Activated T-helper 1 cell treated with Interleukin-2 at 50 U/mL for 16 hours (primary cell): ENCODE data around the gene CLASP2.
"Not testable (repeated sequence)": the region's sequence is repeated elsewhere in the genome, so short reads cannot be mapped to it uniquely, and the experiment has no call there.

Source experiments
- DNase-seq: peaks from one replicate; pipeline ENCODE4 v3.0.0-alpha.2; 2020; ENCODE audit warnings: low read depth

Gene CLASP2

GRCh38 chr3:33541918-33542317 is 176.1 kb downstream of the CLASP2 start:
- DNase-seq, result no peak

GRCh38 chr3:33538678-33539339 is 179.2 kb downstream of the CLASP2 start:
- no peak for DNase-seq

- no peak for DNase-seq
These were observed 180.9 kb downstream of the CLASP2 start for GRCh38 chr3:33537133-33537532.

GRCh38 chr3:33526787-33527186 is 191.3 kb downstream of the CLASP2 start:
- DNase-seq, result no peak

GRCh38 chr3:33525232-33525631 is 192.8 kb downstream of the CLASP2 start:
- DNase-seq, result no peak

- DNase-seq, result no peak
These were observed 194.9 kb downstream of the CLASP2 start for GRCh38 chr3:33523093-33523667.

GRCh38 chr3:33521736-33522135 is 196.3 kb downstream of the CLASP2 start:
- DNase-seq, result no peak

- DNase-seq, result no peak
These were observed 204.7 kb downstream of the CLASP2 start for GRCh38 chr3:33513262-33513863.

- DNase-seq, result no peak
These were observed 213.0 kb downstream of the CLASP2 start for GRCh38 chr3:33505027-33505426.

- DNase-seq, result no peak
These were observed 221.6 kb downstream of the CLASP2 start for GRCh38 chr3:33496449-33496848.

GRCh38 chr3:33491721-33492120 is 226.3 kb downstream of the CLASP2 start:
- no peak for DNase-seq

GRCh38 chr3:33490641-33491241 is 227.3 kb downstream of the CLASP2 start:
- no peak for DNase-seq

GRCh38 chr3:33488683-33489082 is 229.4 kb downstream of the CLASP2 start:
- no peak for DNase-seq

- DNase-seq, result no peak
These were observed 229.8 kb downstream of the CLASP2 start for GRCh38 chr3:33488246-33488645.

- DNase-seq, result no peak
These were observed 235.9 kb downstream of the CLASP2 start for GRCh38 chr3:33482111-33482521.

GRCh38 chr3:33474896-33475295 is 243.2 kb downstream of the CLASP2 start:
- DNase-seq, result no peak

- no peak for DNase-seq
These were observed 244.2 kb downstream of the CLASP2 start for GRCh38 chr3:33473813-33474212.

GRCh38 chr3:33467786-33468185 is 250.3 kb downstream of the CLASP2 start:
- DNase-seq, result no peak

GRCh38 chr3:33461097-33461496 is 257.0 kb downstream of the CLASP2 start:
- no peak for DNase-seq

GRCh38 chr3:33459577-33459976 is 258.5 kb downstream of the CLASP2 start:
- DNase-seq, result not testable (repeated sequence)

- DNase-seq, result no peak
These were observed 259.6 kb downstream of the CLASP2 start for GRCh38 chr3:33458446-33458845.

- DNase-seq, result no peak
These were observed 261.3 kb downstream of the CLASP2 start for GRCh38 chr3:33456756-33457155.

- DNase-seq, result no peak
These were observed 264.7 kb downstream of the CLASP2 start for GRCh38 chr3:33453331-33453761.
